ENCODE results near the gene TIMM22. TPM values are rescaled to one million over a fixed set of nuclear protein-coding genes. Genes with fewer than 3 reads are reported as not detected.

Gene TIMM22
- total and polyA plus RNA-seq, 2 of the 13 experiments (the other 11 are each of a cell fraction or from before 2014, with no cell fraction given), result 6.2 to 15.5 TPM

DNA sequence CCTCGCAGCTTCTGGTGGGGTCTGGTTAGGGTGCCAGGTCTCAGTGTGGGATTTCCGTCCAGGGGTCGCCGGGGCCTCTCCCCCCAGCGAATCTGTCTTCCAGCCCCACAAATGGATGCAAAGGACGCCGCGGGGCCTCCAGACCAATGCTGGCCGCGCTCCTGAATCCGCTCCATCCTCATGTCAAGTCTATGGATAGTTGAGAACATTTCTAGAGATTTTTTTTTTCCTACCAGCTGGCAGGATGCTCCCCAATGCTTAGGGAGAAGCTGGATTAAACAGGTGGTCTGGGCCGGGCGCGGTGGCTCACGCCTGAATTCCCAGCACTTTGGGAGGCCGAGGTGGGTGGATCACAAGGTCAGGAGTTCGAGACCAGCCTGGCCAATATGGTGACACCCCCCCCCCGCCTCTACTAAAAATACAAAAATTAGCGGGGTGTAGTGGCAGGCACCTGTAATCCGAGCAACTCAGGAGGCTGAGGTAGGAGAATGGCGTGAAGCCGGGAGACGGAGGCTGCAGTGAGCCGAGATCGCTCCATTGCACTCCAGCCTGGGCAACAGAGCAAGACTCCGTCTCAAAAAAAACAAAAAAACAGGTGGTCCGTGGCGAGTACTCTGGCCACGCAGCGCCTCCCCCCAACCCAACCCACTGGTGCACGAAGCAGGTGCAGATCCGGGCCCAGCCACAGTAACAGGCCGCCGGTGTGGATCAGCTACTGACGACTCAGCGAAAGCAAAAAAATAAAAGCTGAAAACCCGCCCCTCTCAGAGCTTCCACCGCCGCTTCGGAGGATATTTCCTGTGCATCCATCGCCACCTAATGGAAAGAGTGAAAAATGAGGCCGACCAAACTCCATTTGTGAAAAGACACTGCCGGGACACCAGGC, 16.3 kb upstream of the TIMM22 start (continued):
- TF ChIP-seq ZNF704 (CRISPR knock-in tag; IDR thresholded peaks at IDR 0.05; ENCODE audit: borderline replicate concordance), result no peak
- no peak for TF ChIP-seq ZNF446 (CRISPR knock-in tag; IDR thresholded peaks at IDR 0.05)
- peak in 1 of 2 experiments; percentile 52; a peak in 1 of 4 replicates for TF ChIP-seq KLF16 (CRISPR knock-in tag; IDR thresholded peaks at IDR 0.05)
- TF ChIP-seq XRCC5 (optimal IDR thresholded peaks at IDR 0.05; ENCODE audit: low read length), result peak; percentile 48
- TF ChIP-seq, protein P1, sequence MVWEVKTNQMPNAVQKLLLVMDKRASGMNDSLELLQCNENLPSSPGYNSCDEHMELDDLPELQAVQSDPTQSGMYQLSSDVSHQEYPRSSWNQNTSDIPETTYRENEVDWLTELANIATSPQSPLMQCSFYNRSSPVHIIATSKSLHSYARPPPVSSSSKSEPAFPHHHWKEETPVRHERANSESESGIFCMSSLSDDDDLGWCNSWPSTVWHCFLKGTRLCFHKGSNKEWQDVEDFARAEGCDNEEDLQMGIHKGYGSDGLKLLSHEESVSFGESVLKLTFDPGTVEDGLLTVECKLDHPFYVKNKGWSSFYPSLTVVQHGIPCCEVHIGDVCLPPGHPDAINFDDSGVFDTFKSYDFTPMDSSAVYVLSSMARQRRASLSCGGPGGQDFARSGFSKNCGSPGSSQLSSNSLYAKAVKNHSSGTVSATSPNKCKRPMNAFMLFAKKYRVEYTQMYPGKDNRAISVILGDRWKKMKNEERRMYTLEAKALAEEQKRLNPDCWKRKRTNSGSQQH (CRISPR knock-in tag; IDR thresholded peaks at IDR 0.05; ENCODE audit: low read depth), result no peak
- TF ChIP-seq ZNF775 (CRISPR knock-in tag; IDR thresholded peaks at IDR 0.05; ENCODE audit: borderline replicate concordance), result no peak
- no peak for TF ChIP-seq EHMT2 (IDR thresholded peaks at IDR 0.05; ENCODE audit: borderline replicate concordance, low read depth, low read length)
- no peak for TF ChIP-seq TCF7L2 (IDR thresholded peaks at IDR 0.05; ENCODE audit: low read depth, low read length)
- TF ChIP-seq GATAD2A (CRISPR knock-in tag; IDR thresholded peaks at IDR 0.05), result peak; percentile 51; the same call in 1 of the 2 replicates
- no peak for TF ChIP-seq ZBTB3 (CRISPR knock-in tag; IDR thresholded peaks at IDR 0.05; ENCODE audit: borderline replicate concordance, low read depth)
- TF ChIP-seq ZNF160 (CRISPR knock-in tag; IDR thresholded peaks at IDR 0.05), result no peak
- TF ChIP-seq STAG1 (CRISPR knock-in tag; IDR thresholded peaks at IDR 0.05), result peak; percentile 95
- TF ChIP-seq ZNF180 (CRISPR knock-in tag; IDR thresholded peaks at IDR 0.05; ENCODE audit: borderline replicate concordance, low read depth), result no peak
- no peak; the same call in 1 of the 2 replicates for TF ChIP-seq MEIS1 (CRISPR knock-in tag; IDR thresholded peaks at IDR 0.05; ENCODE audit: borderline replicate concordance)
- no peak for TF ChIP-seq ZNF724P (CRISPR knock-in tag; IDR thresholded peaks at IDR 0.05; ENCODE audit: borderline replicate concordance)
- peak; percentile 21; the same call in 1 of the 2 replicates for TF ChIP-seq ETV5 (CRISPR knock-in tag; IDR thresholded peaks at IDR 0.05; ENCODE audit: borderline replicate concordance)
- TF ChIP-seq, protein P2, sequence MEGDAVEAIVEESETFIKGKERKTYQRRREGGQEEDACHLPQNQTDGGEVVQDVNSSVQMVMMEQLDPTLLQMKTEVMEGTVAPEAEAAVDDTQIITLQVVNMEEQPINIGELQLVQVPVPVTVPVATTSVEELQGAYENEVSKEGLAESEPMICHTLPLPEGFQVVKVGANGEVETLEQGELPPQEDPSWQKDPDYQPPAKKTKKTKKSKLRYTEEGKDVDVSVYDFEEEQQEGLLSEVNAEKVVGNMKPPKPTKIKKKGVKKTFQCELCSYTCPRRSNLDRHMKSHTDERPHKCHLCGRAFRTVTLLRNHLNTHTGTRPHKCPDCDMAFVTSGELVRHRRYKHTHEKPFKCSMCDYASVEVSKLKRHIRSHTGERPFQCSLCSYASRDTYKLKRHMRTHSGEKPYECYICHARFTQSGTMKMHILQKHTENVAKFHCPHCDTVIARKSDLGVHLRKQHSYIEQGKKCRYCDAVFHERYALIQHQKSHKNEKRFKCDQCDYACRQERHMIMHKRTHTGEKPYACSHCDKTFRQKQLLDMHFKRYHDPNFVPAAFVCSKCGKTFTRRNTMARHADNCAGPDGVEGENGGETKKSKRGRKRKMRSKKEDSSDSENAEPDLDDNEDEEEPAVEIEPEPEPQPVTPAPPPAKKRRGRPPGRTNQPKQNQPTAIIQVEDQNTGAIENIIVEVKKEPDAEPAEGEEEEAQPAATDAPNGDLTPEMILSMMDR (CRISPR knock-in tag; IDR thresholded peaks at IDR 0.05), result peak; percentile 86
- TF ChIP-seq ZNF225 (CRISPR knock-in tag; IDR thresholded peaks at IDR 0.05), result no peak
- TF ChIP-seq KDM5B (CRISPR knock-in tag; IDR thresholded peaks at IDR 0.05; ENCODE audit: borderline replicate concordance), result peak; percentile 15; the same call in 1 of the 2 replicates
- TF ChIP-seq ZNF777 (CRISPR knock-in tag; IDR thresholded peaks at IDR 0.05), result peak; percentile 25; the same call in 1 of the 2 replicates
- TF ChIP-seq ZNF292 (CRISPR knock-in tag; IDR thresholded peaks at IDR 0.05; ENCODE audit: borderline replicate concordance, low read depth), result 0 out of 2 replicates have a peak, but pooled peaks have one; percentile 2
- TF ChIP-seq MED13 (CRISPR knock-in tag; IDR thresholded peaks at IDR 0.05), result no peak
- no peak for TF ChIP-seq IRF9 (CRISPR knock-in tag; IDR thresholded peaks at IDR 0.05; ENCODE audit: borderline replicate concordance)
